ENCODE data around the gene ARHGAP22.
A peak's percentile ranks its signal among the peaks of the same experiment; 100 is the strongest.

Gene ARHGAP22

GRCh38 chr10:48496831-48497779, 107.8 kb downstream of the ARHGAP22 start:
- peak; percentile 7 for DNase-seq (ENCODE audit: low spot score)

- DNase-seq (ENCODE audit: low spot score): peak; percentile 10
These were observed 108.6 kb downstream of the ARHGAP22 start for GRCh38 chr10:48496105-48496830.

GRCh38 chr10:48495282-48496045, 109.4 kb downstream of the ARHGAP22 start:
- no peak for DNase-seq (ENCODE audit: low spot score)

GRCh38 chr10:48494611-48495010, 110.3 kb downstream of the ARHGAP22 start:
- no peak for DNase-seq (ENCODE audit: low spot score)

GRCh38 chr10:48494073-48494472, 110.8 kb downstream of the ARHGAP22 start:
- peak; percentile 26 for DNase-seq (ENCODE audit: low spot score)

GRCh38 chr10:48493083-48493871, 111.6 kb downstream of the ARHGAP22 start:
- DNase-seq (ENCODE audit: low spot score): peak; percentile 84

- DNase-seq (ENCODE audit: low spot score): no peak
These were observed 112.7 kb downstream of the ARHGAP22 start for GRCh38 chr10:48492201-48492600.

GRCh38 chr10:48491392-48492139, 113.3 kb downstream of the ARHGAP22 start:
- no peak for DNase-seq (ENCODE audit: low spot score)

GRCh38 chr10:48490946-48491345, 113.9 kb downstream of the ARHGAP22 start:
- DNase-seq (ENCODE audit: low spot score): no peak

GRCh38 chr10:48490571-48490940, 114.3 kb downstream of the ARHGAP22 start:
- DNase-seq (ENCODE audit: low spot score): no peak

GRCh38 chr10:48489099-48489498, 115.8 kb downstream of the ARHGAP22 start:
- DNase-seq (ENCODE audit: low spot score): no peak

GRCh38 chr10:48487244-48487643, 117.6 kb downstream of the ARHGAP22 start:
- DNase-seq (ENCODE audit: low spot score): no peak

GRCh38 chr10:48485711-48486110, 119.2 kb downstream of the ARHGAP22 start:
- DNase-seq (ENCODE audit: low spot score): no peak

- no peak for DNase-seq (ENCODE audit: low spot score)
These were observed 120.0 kb downstream of the ARHGAP22 start for GRCh38 chr10:48484911-48485310.

GRCh38 chr10:48482207-48482606, 122.7 kb downstream of the ARHGAP22 start:
- no peak for DNase-seq (ENCODE audit: low spot score)

- no peak for DNase-seq (ENCODE audit: low spot score)
These were observed 123.5 kb downstream of the ARHGAP22 start for GRCh38 chr10:48481385-48481784.

- DNase-seq (ENCODE audit: low spot score): no peak
These were observed 124.2 kb downstream of the ARHGAP22 start for GRCh38 chr10:48480397-48481374.

GRCh38 chr10:48478980-48479811, 125.7 kb downstream of the ARHGAP22 start:
- no peak for DNase-seq (ENCODE audit: low spot score)

- no peak for DNase-seq (ENCODE audit: low spot score)
These were observed 126.4 kb downstream of the ARHGAP22 start for GRCh38 chr10:48478469-48478868.
